Adrenal gland (tissue), 12 donors: ENCODE data around the gene SYT1. TPM values are rescaled to one million over a fixed set of nuclear protein-coding genes. Genes with fewer than 3 reads are reported as not detected.

Experiments
- DNase-seq, 7 donors: peaks; one replicate each; pipeline ENCODE4 v3.0.0-alpha.2; 2019 to 2020
- H3K27ac ChIP-seq, 5 donors: fragments of 200-600 bp; sonication (generic) in 4 of 5; 1 replicate in 3 of 5; 2 replicates in 2 of 5; pipeline versions ENCODE4 v1.5.1 to v1.8.0; 2016 to 2020; ENCODE audit warnings: mild to moderate bottlenecking in 1 of 5
- H3K27me3 ChIP-seq: fragments of 200-600 bp; 2 replicates; pipeline ENCODE4 v1.8.0; 2021
- H3K36me3 ChIP-seq, 2 donors: fragments of 200-600 bp; replicated peaks in 1 of 2; 1 replicate in 1 of 2; 2 replicates in 1 of 2; pipeline versions ENCODE4 v1.5.1 to v1.8.0; 2018 to 2022
- H3K4me1 ChIP-seq, 2 donors: fragments of 200-600 bp; replicated peaks in 1 of 2; 1 replicate in 1 of 2; 2 replicates in 1 of 2; pipeline versions ENCODE4 v1.5.1 to v1.8.0; 2018 to 2021
- H3K4me3 ChIP-seq, 4 donors: fragments of 200-600 bp; sonication (generic) in 3 of 4; one replicate each; pipeline ENCODE4 v1.5.1; 2016 to 2018
- H3K9me3 ChIP-seq, 3 donors: fragments of 200-600 bp; sonication (generic) in 1 of 3; replicated peaks in 1 of 3; 1 replicate in 2 of 3; 2 replicates in 1 of 3; pipeline versions ENCODE4 v1.5.1 to v1.8.0; 2016 to 2021
- CTCF ChIP-seq, 6 experiments: fragments of 450-650 bp in 4 of 6; fragments of 200-600 bp in 2 of 6; sonication (generic) in 1 of 6; IDR thresholded peaks; 1 replicate in 5 of 6; 2 replicates in 1 of 6; pipeline versions ENCODE4 v1.5.1 to v1.8.0; 2016 to 2021; ENCODE audit warnings: antibody characterized with exemption in 6 of 6, mild to moderate bottlenecking in 2 of 6, moderate library complexity in 1 of 6
- POLR2A ChIP-seq, 2 donors: fragments of 450-650 bp; IDR thresholded peaks; one replicate each; pipeline ENCODE4 v1.6.1; 2017; ENCODE audit warnings: antibody characterized with exemption in 2 of 2, mild to moderate bottlenecking in 2 of 2, moderate library complexity in 1 of 2
- WGBS, 4 donors: extraction: QIAGEN DNeasy Blood & Tissue Kit in 2 of 4; methylation state at CpG; one replicate each; pipeline versions ENCODE4 v1.1.5 to v1.1.7; 2013 to 2017; 5-methylcytosine and 5-hydroxymethylcytosine counted together
- intact Hi-C, 2 donors: fragments of 100-400 bp; cut with DNase I; formaldehyde crosslinking; loops; one replicate each; pipeline versions ENCODE4 v1.14.1 to v1.15.0; 2022 to 2023
- polyA plus RNA-seq, 3 donors: library from polyadenylated mRNA; stranded (reverse); fragments of 200-250 nt in 2 of 3; fragments of 350-450 nt in 1 of 3; fragmentation: Illumina TruSeq in 1 of 3; extraction: RNeasy Lipid Tissue Mini Kit (QIAGEN cat#74804) in 1 of 3; gene quantifications; one replicate each; pipeline ENCODE4 v1.2.3, GENCODE V29; 2013 to 2014
- total RNA-seq, 9 donors: library from RNA; depleted of rRNA in 4 of 9; stranded (reverse); fragments of >200 nt in 4 of 9; fragments of 120-200 nt in 1 of 9; fragmentation: NEBNext Ultra II Directional in 1 of 9; extraction: Animal tissue kit (Norgen Biotek cat#: 25700) in 1 of 9; gene quantifications; one replicate each; pipeline versions ENCODE4 v1.1.0 to v1.2.4, GENCODE V29; 2013 to 2023
- donor health status: healthy with polysubstance abuse.
- donor health status: Bipolar disorder and iron deficiency.
- donor health status: DM: yes; HTN: yes; CAD: no.
- donor health status: DM: no; HTN: no; CAD: no.
- donor health status: DM: no; HTN: no; CAD: no.
- donor health status: DM: yes; HTN: yes; CAD: no.

SYT1 gene
- total and polyA plus RNA-seq, 12 donors, result 0.42 to 22.3 (median 4.6) TPM

- TF ChIP-seq CTCF (IDR thresholded peaks at IDR 0.05) (no peak), POLR2A (IDR thresholded peaks at IDR 0.05) (no peak)
- intact Hi-C loops, result no loop called here
- H3K27me3 ChIP-seq, result no peaks in the 10 kb centered on the region
- H3K27ac ChIP-seq, result no peak overlapping the region
- 63 to 67% (median 65%) methylated on average over 1 of the region's 1 CpG for WGBS, 4 donors
- no peaks in the 10 kb centered on the region for H3K4me1 ChIP-seq
- H3K9me3 ChIP-seq, result peaks cover 0 to under 1% (median 0%) of the 10 kb centered on the region in 3 donors
- no peak for DNase-seq
- H3K36me3 ChIP-seq, result no peaks in the 10 kb centered on the region
- H3K4me3 ChIP-seq, result no peak overlapping the region
Measured at GRCh38 chr12:79227091-79227490, 362.5 kb downstream of the SYT1 start.

- no peak for DNase-seq
- H3K9me3 ChIP-seq, result no peaks in the 10 kb centered on the region
- WGBS, 4 donors, result 81 to 95% (median 86%) methylated on average over 3 of the region's 3 CpGs
- no peaks in the 10 kb centered on the region for H3K27me3 ChIP-seq
- no peak overlapping the region for H3K4me3 ChIP-seq
- H3K36me3 ChIP-seq, result no peaks in the 10 kb centered on the region
- H3K4me1 ChIP-seq, result no peaks in the 10 kb centered on the region
- no peak overlapping the region for H3K27ac ChIP-seq
- intact Hi-C loops, result no loop called here
- TF ChIP-seq POLR2A (IDR thresholded peaks at IDR 0.05) (no peak), CTCF (IDR thresholded peaks at IDR 0.05) (no peak)
Measured at GRCh38 chr12:79227646-79228045, 363.1 kb downstream of the SYT1 start.

GRCh38 chr12:79233341-79233781 is 368.8 kb downstream of the SYT1 start:
- Histone ChIP-seq H3K27ac (no peak overlapping the region), H3K9me3 (no peaks in the 10 kb centered on the region), H3K36me3 (no peaks in the 10 kb centered on the region), H3K4me1 (no peaks in the 10 kb centered on the region), H3K27me3 (no peaks in the 10 kb centered on the region), H3K4me3 (no peak overlapping the region)
- DNase-seq, result peak in 1 of 7 donors; percentile 54
- TF ChIP-seq CTCF (IDR thresholded peaks at IDR 0.05) (no peak), POLR2A (IDR thresholded peaks at IDR 0.05) (no peak)
- WGBS, 4 donors, result 53 to 71% (median 67%) methylated on average over 7 of the region's 7 CpGs
- intact Hi-C loops, result no loop called here

GRCh38 chr12:79236920-79237319 is 372.3 kb downstream of the SYT1 start:
- Histone ChIP-seq H3K27ac (no peak overlapping the region), H3K27me3 (no peaks in the 10 kb centered on the region), H3K4me1 (no peaks in the 10 kb centered on the region), H3K36me3 (no peaks in the 10 kb centered on the region), H3K4me3 (no peak overlapping the region), H3K9me3 (no peaks in the 10 kb centered on the region)
- TF ChIP-seq POLR2A (IDR thresholded peaks at IDR 0.05), result no peak
- TF ChIP-seq CTCF (IDR thresholded peaks at IDR 0.05), result no peak
- DNase-seq, result no peak
- 75 to 88% (median 83%) methylated on average over 4 of the region's 4 CpGs for WGBS, 4 donors
- intact Hi-C loops, result no loop called here
